HepG2 (cell line): ENCODE measurements around the gene HELLS. TPM values are rescaled to one million over a fixed set of nuclear protein-coding genes. Genes with fewer than 3 reads are reported as not detected.
A peak's percentile ranks its signal among the peaks of the same experiment; 100 is the strongest.

ENCODE experiments used
- ATAC-seq: fragments of 200-7000 bp; cut with Tn5 transposase; 3 replicates; pipeline ENCODE4 v1.9.1; 2020; ENCODE audit warnings: mild to moderate bottlenecking, moderate library complexity
- BruUV-seq: library from RNA; stranded (reverse); fragments of 400-500 nt; replicated peaks from 2 replicates; lab custom pipeline; 2021; lab: Mats Ljungman, UMichigan
- CTCF ChIA-PET: fragments of 300-600 bp; formaldehyde crosslinking; extraction: SDS; loops from one replicate; lab custom pipeline; 2021; ENCODE audit warnings: low total read pairs, inconsistent platforms, low intra/inter-chr PET ratio; lab: Yijun Ruan, JAX
- POLR2A ChIA-PET: fragments of 350-600 bp; sonication (Branson Sonifier 250); formaldehyde crosslinking; loops from one replicate; lab custom pipeline; 2020; ENCODE audit warnings: antibody characterized with exemption, inconsistent platforms; lab: Yijun Ruan, JAX
- DNase-seq: peaks from one replicate; pipeline ENCODE4 v3.0.0-alpha.2; 2015; ENCODE audit warnings: low spot score
- FAIRE-seq: peaks from 3 replicates; lab custom pipeline; 2011; peaks lifted over from hg19 to GRCh38; lab: Jason Lieb, UNC
- H2AFZ ChIP-seq: one replicate; pipeline ENCODE4 v1.6.1; 2011; ENCODE audit warnings: low read length, inconsistent platforms
- H3K27ac ChIP-seq: fragments of 300-600 bp; 3 replicates; pipeline ENCODE4 v1.8.0; 2011; ENCODE audit warnings: mixed run types, mild to moderate bottlenecking, mixed read lengths, low read length, inconsistent platforms; ENCODE audit not compliant: insufficient read depth; ENCODE audit errors: extremely low read length
- H3K27me3 ChIP-seq, 2 experiments: fragments of 200-600 bp in 1 of 2; 2 replicates in 1 of 2; 3 replicates in 1 of 2; pipeline versions ENCODE4 v1.6.0 to v1.8.0; 2011; ENCODE audit warnings: low read length in 2 of 2, mild to moderate bottlenecking in 2 of 2, moderate library complexity in 2 of 2, inconsistent platforms in 1 of 2; ENCODE audit not compliant: insufficient read depth in 2 of 2, control insufficient read depth in 1 of 2
- H3K36me3 ChIP-seq, 2 experiments: fragments of 200-600 bp in 1 of 2; replicated peaks in 1 of 2; 2 replicates in 1 of 2; 3 replicates in 1 of 2; pipeline versions ENCODE4 v1.5.1 to v1.8.0; 2011; ENCODE audit warnings: low read length in 2 of 2, inconsistent platforms in 1 of 2; ENCODE audit not compliant: insufficient read depth in 2 of 2, control insufficient read depth in 1 of 2
- H3K4me1 ChIP-seq: 2 replicates; pipeline ENCODE4 v1.5.1; 2012; ENCODE audit warnings: low read length, inconsistent platforms; ENCODE audit not compliant: insufficient read depth
- H3K4me2 ChIP-seq: 2 replicates; pipeline ENCODE4 v1.6.0; 2011; ENCODE audit warnings: low read depth, low read length, inconsistent platforms
- H3K4me3 ChIP-seq, 3 experiments: fragments of 200-600 bp in 1 of 3; sonication (generic), shearing (Covaris generic) in 1 of 3; replicated peaks in 1 of 3; 2 replicates each; pipeline ENCODE4 v1.5.1; 2011 to 2016; ENCODE audit warnings: low read length in 3 of 3, inconsistent platforms in 2 of 3, low read depth in 2 of 3, mild to moderate bottlenecking in 2 of 3, control low read depth in 1 of 3, mixed read lengths in 1 of 3; ENCODE audit not compliant: insufficient read depth in 1 of 3
- H3K79me2 ChIP-seq: one replicate; pipeline ENCODE4 v1.6.1; 2011; ENCODE audit warnings: low read length, inconsistent platforms; ENCODE audit not compliant: insufficient read depth
- H3K9ac ChIP-seq: 2 replicates; pipeline ENCODE4 v1.6.0; 2011; ENCODE audit warnings: mild to moderate bottlenecking, low read depth, low read length, inconsistent platforms; ENCODE audit not compliant: insufficient read depth
- H3K9me3 ChIP-seq: 2 replicates; pipeline ENCODE4 v1.5.1; 2012; ENCODE audit warnings: mild to moderate bottlenecking, low read length
- H4K20me1 ChIP-seq: 2 replicates; pipeline ENCODE4 v1.6.0; 2011; ENCODE audit warnings: inconsistent platforms, mild to moderate bottlenecking, low read length, moderate library complexity; ENCODE audit not compliant: insufficient read depth
- ATF7 ChIP-seq, 2 experiments: fragments of 450-650 bp in 1 of 2; sonication (generic) in 1 of 2; formaldehyde crosslinking in 1 of 2; IDR thresholded peaks; 2 replicates each; pipeline versions ENCODE4 v1.4.0 to v1.6.1; 2016 to 2020; ENCODE audit warnings: antibody characterized with exemption in 1 of 2, mild to moderate bottlenecking in 1 of 2, missing genetic modification reagents in 1 of 2
- DNMT3B ChIP-seq: conservative IDR thresholded peaks from 2 replicates; pipeline ENCODE4 v1.6.1; 2016; ENCODE audit warnings: missing biosample characterization, control low read depth
- MAFF ChIP-seq: IDR thresholded peaks from 2 replicates; pipeline ENCODE4 v1.6.1; 2011; ENCODE audit warnings: low read depth, low read length, improper control_type of control experiment
- MAFK ChIP-seq, 2 experiments: IDR thresholded peaks in 1 of 2; conservative IDR thresholded peaks in 1 of 2; 2 replicates each; pipeline ENCODE4 v1.6.1; 2011; ENCODE audit warnings: improper control_type of control experiment in 2 of 2, low read length in 2 of 2
- MED13 ChIP-seq: sonication (generic); formaldehyde crosslinking; IDR thresholded peaks from 2 replicates; pipeline ENCODE4 v1.5.0; 2020; ENCODE audit warnings: missing genetic modification reagents
- NRL ChIP-seq: sonication (generic); formaldehyde crosslinking; IDR thresholded peaks from 2 replicates; pipeline ENCODE4 v1.5.0; 2020; ENCODE audit warnings: missing genetic modification reagents, mild to moderate bottlenecking, moderate library complexity, borderline replicate concordance
- ZBTB46 ChIP-seq: sonication (generic); formaldehyde crosslinking; IDR thresholded peaks from 2 replicates; pipeline ENCODE4 v1.4.0; 2020; ENCODE audit warnings: mild to moderate bottlenecking, missing genetic modification reagents, borderline replicate concordance
- ZNF784 ChIP-seq: sonication (generic); formaldehyde crosslinking; IDR thresholded peaks from 2 replicates; pipeline ENCODE4 v1.5.1; 2020; ENCODE audit warnings: missing genetic modification reagents, mild to moderate bottlenecking, borderline replicate concordance
- WGBS: methylation state at CpG from one replicate; pipeline ENCODE4 v1.1.6; 2017; ENCODE audit warnings: low lambda C conversion rate; 5-methylcytosine and 5-hydroxymethylcytosine counted together
- in situ Hi-C: cut with HindIII; loops from 2 replicates; pipeline ENCODE4 v1.10.0; 2017; ENCODE audit warnings: low pct_unique_long_range_greater_than_20kb; ENCODE audit not compliant: extremely low pct_ligation_motif_present
- intact Hi-C: fragments of 100-400 bp; cut with micrococcal nuclease; formaldehyde crosslinking; loops from one replicate; pipeline ENCODE4 v1.10.0; 2022; ENCODE audit not compliant: unreplicated experiment
- polyA plus RNA-seq, 8 experiments: library from polyadenylated mRNA; depleted of rRNA in 3 of 8; stranded (reverse) in 7 of 8; unstranded in 1 of 8; fragments of >200 nt; fragmentation: Illumina TruSeq in 4 of 8; extraction: Trizol in 4 of 8; gene quantifications; 2 replicates each; pipeline versions ENCODE4 v1.2.1 to v1.2.3, GENCODE V29; 2011 to 2016; ENCODE audit warnings: low read depth in 4 of 8, missing spikeins in 1 of 8, mixed read lengths in 1 of 8; ENCODE audit not compliant: insufficient read depth in 1 of 8
- total RNA-seq, 5 experiments: library from RNA; depleted of rRNA; stranded (reverse); fragments of >200 nt; fragmentation: Illumina TruSeq; extraction: Trizol; gene quantifications; 2 replicates each; pipeline ENCODE4 v1.2.3, GENCODE V29; 2016; ENCODE audit warnings: low read depth in 1 of 5

HELLS gene
- total and polyA plus RNA-seq, 2 of the 13 experiments (the other 11 are each of a cell fraction or from before 2014, with no cell fraction given): 22.6 to 84.6 TPM

- ChIA-PET POLR2A (no interaction called here), CTCF (no interaction called here)
- DNase-seq (no peak), ATAC-seq (no peak), FAIRE-seq (no peak)
- no peaks in the 10 kb centered on the region for H3K79me2 ChIP-seq
- no peaks in the 10 kb centered on the region for H4K20me1 ChIP-seq
- in situ Hi-C loops (no loop called here), intact Hi-C loops (no loop called here)
- no peak for TF ChIP-seq ZNF784 (CRISPR knock-in tag)
- no peak for TF ChIP-seq MED13 (CRISPR knock-in tag)
- TF ChIP-seq MAFF: peak; percentile 80
- TF ChIP-seq MAFK (conservative IDR thresholded peaks at IDR 0.05 in 1 of 2, IDR thresholded peaks at IDR 0.05 in 1 of 2; ENCODE audit: low read length in 2 of 2): peak; percentile 70 to 85
- no peak for TF ChIP-seq DNMT3B
- no peak for TF ChIP-seq ZBTB46 (CRISPR knock-in tag)
- TF ChIP-seq NRL (CRISPR knock-in tag): no peak
- no peak for TF ChIP-seq ATF7 (IDR thresholded peaks at IDR 0.05)
- TF ChIP-seq ATF7 (CRISPR knock-in tag; IDR thresholded peaks at IDR 0.05): no peak
- H3K27ac ChIP-seq: no peak overlapping the region
- H3K36me3 ChIP-seq: peaks cover 0 to 3% of the 10 kb centered on the region in 2 experiments; a peak in 2 of 5 replicates
- no peak overlapping the region for H2AFZ ChIP-seq
- 91% methylated on average over 1 of the region's 1 CpG for WGBS
- BruUV-seq: no TSS peak
- no peak overlapping the region for H3K9ac ChIP-seq
- H3K9me3 ChIP-seq: no peaks in the 10 kb centered on the region
- H3K27me3 ChIP-seq: no peaks in the 10 kb centered on the region
- no peaks in the 10 kb centered on the region for H3K4me1 ChIP-seq
- H3K4me3 ChIP-seq: no peak overlapping the region
- H3K4me2 ChIP-seq: no peak overlapping the region
Observed at GRCh38 chr10:94533027-94533426, 12.6 kb upstream of the HELLS start.
